K562 (cell line): Measurements from ENCODE around the gene ZRANB1. TPM values are rescaled to one million over a fixed set of nuclear protein-coding genes. Genes with fewer than 3 reads are reported as not detected.
"Not testable (repeated sequence)": the region's sequence is repeated elsewhere in the genome, so short reads cannot be mapped to it uniquely, and the experiment has no call there.

Source experiments
- ATAC-seq: fragments of 200-7000 bp; cut with Tn5 transposase; 3 replicates; pipeline ENCODE4 v1.9.1; 2020; ENCODE audit warnings: moderate library complexity
- BruUV-seq: library from RNA; stranded (reverse); fragments of 400-500 nt; replicated peaks from 2 replicates; lab custom pipeline; 2021; lab: Mats Ljungman, UMichigan
- CTCF ChIA-PET: fragments of 300-600 bp; formaldehyde crosslinking; extraction: SDS; loops from one replicate; lab custom pipeline; 2021; ENCODE audit warnings: low intra/inter-chr PET ratio; lab: Yijun Ruan, JAX
- POLR2A ChIA-PET: fragments of 300-600, 350-650 bp; sonication (Branson Sonifier 250); formaldehyde crosslinking; extraction: SDS; loops from one replicate; lab custom pipeline; 2021; ENCODE audit warnings: antibody characterized with exemption, inconsistent platforms; lab: Yijun Ruan, JAX
- DNase-seq, 4 experiments: peaks; one replicate each; pipeline versions ENCODE4 v3.0.0 to v3.0.0-alpha.2; 2011 to 2018; ENCODE audit warnings: low spot score in 3 of 4, mixed read lengths in 3 of 4; ENCODE audit errors: extremely low read depth in 1 of 4
- FAIRE-seq: peaks from 2 replicates; lab custom pipeline; 2011; peaks lifted over from hg19 to GRCh38; lab: Jason Lieb, UNC
- H2AFZ ChIP-seq: 2 replicates; pipeline ENCODE4 v1.6.0; 2011; ENCODE audit warnings: low read depth, low read length, control low read depth, inconsistent platforms
- H3K27ac ChIP-seq: fragments of 200-600 bp; 3 replicates; pipeline ENCODE4 v1.8.0; 2011; ENCODE audit warnings: low read depth, mild to moderate bottlenecking, control low read depth, inconsistent platforms, low read length, moderate library complexity, mixed read lengths; ENCODE audit errors: extremely low read depth
- H3K27me3 ChIP-seq, 2 experiments: fragments of 300-600 bp in 1 of 2; 2 replicates in 1 of 2; 3 replicates in 1 of 2; pipeline versions ENCODE4 v1.6.0 to v1.8.0; 2011; ENCODE audit warnings: inconsistent platforms in 2 of 2, low read length in 2 of 2, mild to moderate bottlenecking in 1 of 2, mixed read lengths in 1 of 2, moderate library complexity in 1 of 2; ENCODE audit not compliant: control insufficient read depth in 2 of 2, insufficient read depth in 2 of 2
- H3K36me3 ChIP-seq: fragments of 300-600 bp; 3 replicates; pipeline ENCODE4 v1.8.0; 2011; ENCODE audit warnings: mild to moderate bottlenecking, low read length, inconsistent platforms; ENCODE audit not compliant: control insufficient read depth, insufficient read depth
- H3K4me1 ChIP-seq, 2 experiments: fragments of 200-600 bp in 1 of 2; replicated peaks in 1 of 2; 2 replicates in 1 of 2; 3 replicates in 1 of 2; pipeline versions ENCODE4 v1.5.1 to v1.8.0; 2011; ENCODE audit warnings: inconsistent platforms in 2 of 2, low read length in 2 of 2, mild to moderate bottlenecking in 1 of 2, mixed read lengths in 1 of 2, moderate library complexity in 1 of 2; ENCODE audit not compliant: control insufficient read depth in 2 of 2, insufficient read depth in 2 of 2
- H3K4me2 ChIP-seq: 2 replicates; pipeline ENCODE4 v1.6.1; 2011; ENCODE audit warnings: low read length, control low read depth, inconsistent platforms, mixed read lengths; ENCODE audit not compliant: insufficient read depth
- H3K4me3 ChIP-seq: fragments of 200-600 bp; sonication (generic), shearing (Covaris generic); 2 replicates; pipeline ENCODE4 v1.5.1; 2016; ENCODE audit warnings: control low read depth, inconsistent platforms
- H3K79me2 ChIP-seq: fragments of 200-600 bp; 3 replicates; pipeline ENCODE4 v1.8.0; 2011; ENCODE audit warnings: low read length, inconsistent platforms; ENCODE audit not compliant: control insufficient read depth, insufficient read depth
- H3K9ac ChIP-seq, 2 experiments: 2 replicates each; pipeline versions ENCODE4 v1.6.0 to v1.6.1; 2011; ENCODE audit warnings: low read depth in 2 of 2, low read length in 2 of 2, control low read depth in 1 of 2, inconsistent platforms in 1 of 2, mild to moderate bottlenecking in 1 of 2, mixed read lengths in 1 of 2; ENCODE audit not compliant: insufficient read depth in 1 of 2
- H3K9me1 ChIP-seq: one replicate; pipeline ENCODE4 v1.6.0; 2011; ENCODE audit warnings: inconsistent platforms, mild to moderate bottlenecking, low read length, moderate library complexity; ENCODE audit not compliant: control insufficient read depth, insufficient read depth
- H3K9me3 ChIP-seq: replicated peaks from 2 replicates; pipeline ENCODE4 v1.5.1; 2011; ENCODE audit warnings: low read depth, low read length, inconsistent platforms; ENCODE audit not compliant: control insufficient read depth, insufficient read depth
- H4K20me1 ChIP-seq: replicated peaks from 2 replicates; pipeline ENCODE4 v1.6.1; 2011; ENCODE audit warnings: low read length, inconsistent platforms, mixed read lengths; ENCODE audit not compliant: control insufficient read depth, insufficient read depth
- CSDE1 ChIP-seq, 2 experiments: fragments of 450-650 bp; IDR thresholded peaks; 2 replicates each; pipeline ENCODE4 v1.6.1; 2016; ENCODE audit warnings: mild to moderate bottlenecking in 1 of 2
- DDX20 ChIP-seq: fragments of 450-650 bp; IDR thresholded peaks from 2 replicates; pipeline ENCODE4 v1.6.1; 2016; ENCODE audit warnings: missing genetic modification characterization, low read depth, mild to moderate bottlenecking, missing compliant biosample characterization, moderate library complexity
- FOXO4 ChIP-seq: fragments of 450-650 bp; formaldehyde crosslinking; IDR thresholded peaks from 2 replicates; pipeline ENCODE4 v1.4.0; 2020; ENCODE audit warnings: mild to moderate bottlenecking, moderate library complexity
- HIVEP1 ChIP-seq: fragments of 250-450 bp; sonication (Bioruptor Pico); IDR thresholded peaks from 2 replicates; pipeline ENCODE4 v1.4.0; 2020; ENCODE audit warnings: mild to moderate bottlenecking
- HNRNPL ChIP-seq: fragments of 200-400 bp; formaldehyde crosslinking; IDR thresholded peaks from 2 replicates; pipeline ENCODE4 v1.6.1; 2017; ENCODE audit warnings: low read depth, mild to moderate bottlenecking, low read length
- JUND ChIP-seq, 2 experiments: IDR thresholded peaks; 2 replicates in 1 of 2; 3 replicates in 1 of 2; pipeline ENCODE4 v1.6.1; 2011; ENCODE audit warnings: borderline replicate concordance in 2 of 2, low read depth in 2 of 2, low read length in 2 of 2, improper control_type of control experiment in 1 of 2, missing biosample characterization in 1 of 2, missing genetic modification characterization in 1 of 2, missing genetic modification reagents in 1 of 2
- KDM2B ChIP-seq: fragments of 250-450 bp; sonication (Bioruptor Pico); IDR thresholded peaks from 2 replicates; pipeline ENCODE4 v1.8.0; 2021; ENCODE audit warnings: mild to moderate bottlenecking, moderate library complexity
- NKRF ChIP-seq: fragments of 450-650 bp; IDR thresholded peaks from 2 replicates; pipeline ENCODE4 v1.6.1; 2016; ENCODE audit warnings: borderline replicate concordance
- PTRF ChIP-seq: fragments of 450-650 bp; IDR thresholded peaks from 2 replicates; pipeline ENCODE4 v1.6.1; 2016; ENCODE audit warnings: mild to moderate bottlenecking, missing genetic modification characterization, missing compliant biosample characterization
- RCOR1 ChIP-seq, 2 experiments: IDR thresholded peaks; 2 replicates each; pipeline ENCODE4 v1.6.1; 2012; ENCODE audit warnings: low read depth in 2 of 2, low read length in 2 of 2, borderline replicate concordance in 1 of 2, improper control_type of control experiment in 1 of 2
- RNF2 ChIP-seq: sonication (generic); IDR thresholded peaks from 2 replicates; pipeline ENCODE4 v1.6.1; 2016
- SRSF7 ChIP-seq: fragments of 200-400 bp; formaldehyde crosslinking; optimal IDR thresholded peaks from 2 replicates; pipeline ENCODE3; 2017; ENCODE audit warnings: mild to moderate bottlenecking, low read depth, low read length
- WGBS: fragments of 100-300 bp; shearing (Covaris generic); methylation state at CpG from one replicate; pipeline ENCODE4 v1.1.6; 2016; ENCODE audit warnings: low coverage, mixed read lengths; ENCODE audit not compliant: insufficient coverage; ENCODE audit errors: missing lambda C conversion rate; 5-methylcytosine and 5-hydroxymethylcytosine counted together
- in situ Hi-C: fragments of 300-500 bp; cut with MboI; formaldehyde crosslinking; loops from 4 replicates; pipeline ENCODE4 v1.15.0; 2018; ENCODE audit warnings: inconsistent platforms, mixed read lengths
- intact Hi-C: fragments of 100-400 bp; cut with micrococcal nuclease; formaldehyde crosslinking; loops from 2 replicates; pipeline ENCODE4 v1.14.2; 2022
- polyA plus RNA-seq, 8 experiments: library from polyadenylated mRNA; depleted of rRNA in 4 of 8; stranded (reverse) in 5 of 8; unstranded in 3 of 8; fragments of >200 nt; fragmentation: Nextera tagmentation in 2 of 8; fragmentation: Illumina TruSeq in 1 of 8; extraction: Ambion mirVana in 2 of 8; extraction: Trizol in 1 of 8; gene quantifications; 2 replicates each; pipeline versions ENCODE4 v1.2.1 to v1.2.3, GENCODE V29; 2011 to 2014; ENCODE audit warnings: inconsistent platforms in 1 of 8, missing spikeins in 1 of 8
- total RNA-seq, 7 experiments: library from RNA; depleted of rRNA in 6 of 7; stranded (reverse); fragments of >200 nt in 6 of 7; fragmentation: Illumina TruSeq in 2 of 7; extraction: Trizol in 2 of 7; gene quantifications; 2 replicates each; pipeline versions ENCODE4 v1.2.1 to v1.2.3, GENCODE V29; 2011 to 2021; ENCODE audit warnings: low replicate concordance in 1 of 7

The ZRANB1 gene
- total and polyA plus RNA-seq, 9 of the 15 experiments (the other 6 are each of a cell fraction or from before 2014, with no cell fraction given): 0.07 to 1.1 (median 0.64) TPM

GRCh38 chr10:124987788-124988187 is 45.9 kb downstream of the ZRANB1 start:
- ATAC-seq: no peak
- intact Hi-C loops (no loop called here), in situ Hi-C loops (no loop called here)
- Histone ChIP-seq H3K4me2 (no peak overlapping the region), H3K27me3 (no peaks in the 10 kb centered on the region), H3K27ac (no peak overlapping the region), H3K36me3 (no peaks in the 10 kb centered on the region), H3K4me1 (no peaks in the 10 kb centered on the region), H2AFZ (no peak overlapping the region), H3K9me1 (no peaks in the 10 kb centered on the region), H3K9ac (no peak overlapping the region), H3K79me2 (no peaks in the 10 kb centered on the region), H3K4me3 (no peak overlapping the region), H3K9me3 (no peaks in the 10 kb centered on the region), H4K20me1 (no peaks in the 10 kb centered on the region)
- no peak for DNase-seq
- FAIRE-seq: no peak
- no peak for TF ChIP-seq NKRF
- no peak for TF ChIP-seq SRSF7
- TF ChIP-seq CSDE1 (IDR thresholded peaks at IDR 0.05): no peak
- no peak for TF ChIP-seq JUND (IDR thresholded peaks at IDR 0.05; ENCODE audit: borderline replicate concordance, low read depth, low read length)
- no peak for TF ChIP-seq JUND (tag; IDR thresholded peaks at IDR 0.05; ENCODE audit: borderline replicate concordance, low read depth, low read length)
- TF ChIP-seq KDM2B: no peak
- TF ChIP-seq FOXO4 (CRISPR knock-in tag): no peak
- TF ChIP-seq RNF2: no peak
- TF ChIP-seq RCOR1 (IDR thresholded peaks at IDR 0.05; ENCODE audit: borderline replicate concordance in 1 of 2, low read depth in 2 of 2, low read length in 2 of 2): no peak
- TF ChIP-seq HIVEP1 (CRISPR knock-in tag): no peak
- no peak for TF ChIP-seq HNRNPL
- TF ChIP-seq DDX20 (tag): no peak
- no peak for TF ChIP-seq PTRF (tag)
- CTCF ChIA-PET: no interaction called here
- BruUV-seq: no TSS peak
- POLR2A ChIA-PET: no interaction called here
- WGBS: no CpG with 5 or more reads among the region's 1 CpG

- intact Hi-C loops, H2AFZ ChIP-seq, H3K9me3 ChIP-seq, H3K4me2 ChIP-seq, H3K9me1 ChIP-seq, H4K20me1 ChIP-seq, FAIRE-seq, POLR2A ChIA-PET, H3K4me1 ChIP-seq, H3K79me2 ChIP-seq, in situ Hi-C loops, H3K4me3 ChIP-seq, DNase-seq, H3K27me3 ChIP-seq, CTCF ChIA-PET, H3K36me3 ChIP-seq, BruUV-seq, H3K27ac ChIP-seq, ATAC-seq, H3K9ac ChIP-seq: not testable (repeated sequence)
- no CpG with 5 or more reads among the region's 4 CpGs for WGBS
Measured at GRCh38 chr10:124988753-124989152, 46.8 kb downstream of the ZRANB1 start.
